ENCODE data around the gene SOCS6. TPM values are rescaled to one million over a fixed set of nuclear protein-coding genes. Genes with fewer than 3 reads are reported as not detected.

Gene SOCS6
- total RNA-seq, 4 donors from 2014 or later: 12.8 to 26.8 (median 16.3) TPM

DNA sequence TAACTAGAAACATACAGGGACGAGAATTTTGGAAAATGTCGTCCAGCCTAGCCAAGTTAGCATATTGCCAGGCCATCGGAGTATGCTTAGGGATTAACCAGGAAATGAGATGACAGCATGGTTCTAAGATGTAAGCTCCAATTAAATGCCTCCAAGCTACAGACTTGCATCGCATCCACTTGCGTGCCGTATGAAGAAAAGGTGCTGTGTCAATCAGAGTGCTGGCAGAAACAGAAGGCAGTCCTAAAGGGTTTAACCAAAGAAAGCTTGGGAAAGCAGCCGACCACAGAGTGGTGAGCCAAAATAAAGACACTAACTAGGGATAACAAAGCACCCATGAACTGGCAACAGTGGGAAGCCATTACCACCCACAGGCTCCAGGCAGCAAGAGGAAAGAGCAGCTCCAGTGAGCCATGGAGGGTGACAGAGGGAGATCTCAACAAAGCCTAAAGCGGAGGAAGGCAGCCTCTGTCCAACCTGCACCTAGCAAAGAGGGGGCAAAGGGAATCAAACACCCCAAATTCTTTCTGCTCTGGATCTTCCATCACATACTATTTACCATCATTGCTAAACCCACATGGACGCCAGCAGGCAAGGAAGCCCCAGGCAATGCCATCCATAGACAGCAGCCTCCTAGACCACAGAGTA, 27.6 kb upstream of the SOCS6 start:
- H3K4me3 ChIP-seq: no peak overlapping the region
- H3K36me3 ChIP-seq: no peaks in the 10 kb centered on the region
- no peaks in the 10 kb centered on the region for H3K27me3 ChIP-seq
- in situ Hi-C loops (cut with MboI; ENCODE audit: low sequenced_read_pairs in 4 of 4): no loop called here
- no peaks in the 10 kb centered on the region for H3K4me1 ChIP-seq
- H3K9me3 ChIP-seq: no peaks in the 10 kb centered on the region
- no peak overlapping the region for H3K27ac ChIP-seq
- intact Hi-C loops (cut with DNase I; ENCODE audit: low total_unique reads): no loop called here
- TF ChIP-seq CTCF (IDR thresholded peaks at IDR 0.05 in 4 of 5, conservative IDR thresholded peaks at IDR 0.05 in 1 of 5) (no peak), POLR2A (IDR thresholded peaks at IDR 0.05) (no peak)
- DNase-seq (no peak), ATAC-seq (no peak)

DNA sequence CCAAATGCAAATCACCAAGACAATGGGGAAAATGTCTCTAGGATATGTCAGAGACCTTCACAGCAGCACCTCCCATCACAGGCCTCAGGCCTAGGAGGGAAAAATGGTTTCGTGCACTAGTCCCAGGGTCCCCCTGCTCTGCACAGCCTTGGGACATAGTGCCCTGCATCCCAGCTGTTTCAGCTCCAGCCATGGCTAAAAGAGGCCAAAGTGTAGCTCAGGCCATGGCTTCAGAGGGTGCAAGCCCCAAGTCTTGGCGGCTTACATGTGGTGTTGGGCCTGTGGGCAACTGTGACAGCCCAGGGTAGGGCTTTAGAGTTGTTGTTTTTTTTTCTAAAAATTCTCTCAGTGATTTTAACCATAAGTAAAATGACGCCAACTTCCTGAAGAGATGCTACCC, 25.5 kb upstream of the SOCS6 start:
- no peak for ATAC-seq
- no peak for DNase-seq
- intact Hi-C loops (cut with DNase I; ENCODE audit: low total_unique reads): no loop called here
- no peaks in the 10 kb centered on the region for H3K9me3 ChIP-seq
- no peaks in the 10 kb centered on the region for H3K27me3 ChIP-seq
- no peaks in the 10 kb centered on the region for H3K4me1 ChIP-seq
- H3K27ac ChIP-seq: no peak overlapping the region
- TF ChIP-seq POLR2A (IDR thresholded peaks at IDR 0.05) (no peak), CTCF (IDR thresholded peaks at IDR 0.05 in 4 of 5, conservative IDR thresholded peaks at IDR 0.05 in 1 of 5) (no peak)
- H3K36me3 ChIP-seq: no peaks in the 10 kb centered on the region
- in situ Hi-C loops (cut with MboI; ENCODE audit: low sequenced_read_pairs in 4 of 4): no loop called here
- H3K4me3 ChIP-seq: no peak overlapping the region

DNA sequence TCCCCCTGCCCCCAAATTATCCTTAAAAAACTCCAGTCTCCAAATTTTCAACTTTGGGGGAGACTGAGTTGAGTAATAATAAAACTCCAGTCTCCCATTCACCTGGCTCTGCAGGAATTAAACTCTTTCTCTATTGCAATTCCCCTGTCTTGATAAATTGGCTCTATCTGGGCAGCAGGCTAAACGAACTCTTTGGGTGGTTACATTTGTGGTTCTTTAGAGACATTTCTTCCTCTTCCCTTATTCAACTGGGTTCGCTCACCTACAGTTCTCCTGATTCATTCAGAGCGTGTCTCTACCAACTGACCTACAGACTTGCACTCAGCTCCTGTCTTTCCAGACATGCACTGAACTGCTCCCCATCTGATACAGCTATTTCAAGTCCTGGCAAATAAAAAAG, 17.1 kb upstream of the SOCS6 start:
- intact Hi-C loops (cut with DNase I; ENCODE audit: low total_unique reads): no loop called here

GRCh38 chr18:70273021-70273420, 15.8 kb upstream of the SOCS6 start:
- no peak overlapping the region for H3K4me3 ChIP-seq
- TF ChIP-seq POLR2A (IDR thresholded peaks at IDR 0.05) (no peak), CTCF (IDR thresholded peaks at IDR 0.05 in 4 of 5, conservative IDR thresholded peaks at IDR 0.05 in 1 of 5) (no peak)
- no peaks in the 10 kb centered on the region for H3K4me1 ChIP-seq
- peaks cover 0 to 12% (median 0%) of the 10 kb centered on the region in 3 donors for H3K9me3 ChIP-seq
- in situ Hi-C loops (cut with MboI; ENCODE audit: low sequenced_read_pairs in 4 of 4): no loop called here
- ATAC-seq (no peak), DNase-seq (no peak)
- no peak overlapping the region for H3K27ac ChIP-seq
- intact Hi-C loops (cut with DNase I; ENCODE audit: low total_unique reads): no loop called here
- H3K36me3 ChIP-seq: peaks cover 0 to 5% of the 10 kb centered on the region in 2 donors
- no peaks in the 10 kb centered on the region for H3K27me3 ChIP-seq

More for the DNA sequence above, 17.1 kb upstream of the SOCS6 start:
- DNase-seq: no peak
- in situ Hi-C loops (cut with MboI; ENCODE audit: low sequenced_read_pairs in 4 of 4): no loop called here
- H3K4me3 ChIP-seq: no peak overlapping the region
- peaks cover 0 to 12% (median 0%) of the 10 kb centered on the region in 3 donors for H3K9me3 ChIP-seq
- H3K4me1 ChIP-seq: no peaks in the 10 kb centered on the region
- peaks cover 0 to 5% of the 10 kb centered on the region in 2 donors for H3K36me3 ChIP-seq
- no peaks in the 10 kb centered on the region for H3K27me3 ChIP-seq
- TF ChIP-seq POLR2A (IDR thresholded peaks at IDR 0.05) (no peak), CTCF (IDR thresholded peaks at IDR 0.05 in 4 of 5, conservative IDR thresholded peaks at IDR 0.05 in 1 of 5) (no peak)
- ATAC-seq: no peak
- no peak overlapping the region for H3K27ac ChIP-seq
